Measurements from ENCODE around the gene KCTD15. TPM values are rescaled to one million over a fixed set of nuclear protein-coding genes. Genes with fewer than 3 reads are reported as not detected.
A peak's percentile ranks its signal among the peaks of the same experiment; 100 is the strongest.

KCTD15 gene
- total RNA-seq, 1 donor from 2014 or later: 61.3 TPM

DNA sequence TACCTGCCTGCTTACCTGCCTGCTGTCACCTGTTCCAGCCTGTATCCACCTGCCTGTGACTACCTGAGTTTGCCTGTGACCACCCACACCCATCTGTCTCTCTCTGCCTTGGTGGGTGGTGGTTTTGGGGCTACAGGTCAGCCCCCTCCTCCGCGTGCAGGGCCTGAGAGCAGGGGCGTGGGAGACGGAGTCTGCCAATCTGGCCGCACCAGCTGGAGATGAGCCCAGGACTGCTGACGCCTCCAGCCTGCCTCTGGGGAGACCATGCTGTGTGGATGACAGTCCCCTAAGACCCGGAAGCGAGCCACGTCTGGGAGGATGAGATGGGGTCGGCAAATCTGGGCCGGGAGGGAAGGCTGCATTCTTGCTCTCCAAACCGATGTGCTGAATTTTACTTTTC, 15.9 kb upstream of the KCTD15 start:
- TF ChIP-seq, protein P1, sequence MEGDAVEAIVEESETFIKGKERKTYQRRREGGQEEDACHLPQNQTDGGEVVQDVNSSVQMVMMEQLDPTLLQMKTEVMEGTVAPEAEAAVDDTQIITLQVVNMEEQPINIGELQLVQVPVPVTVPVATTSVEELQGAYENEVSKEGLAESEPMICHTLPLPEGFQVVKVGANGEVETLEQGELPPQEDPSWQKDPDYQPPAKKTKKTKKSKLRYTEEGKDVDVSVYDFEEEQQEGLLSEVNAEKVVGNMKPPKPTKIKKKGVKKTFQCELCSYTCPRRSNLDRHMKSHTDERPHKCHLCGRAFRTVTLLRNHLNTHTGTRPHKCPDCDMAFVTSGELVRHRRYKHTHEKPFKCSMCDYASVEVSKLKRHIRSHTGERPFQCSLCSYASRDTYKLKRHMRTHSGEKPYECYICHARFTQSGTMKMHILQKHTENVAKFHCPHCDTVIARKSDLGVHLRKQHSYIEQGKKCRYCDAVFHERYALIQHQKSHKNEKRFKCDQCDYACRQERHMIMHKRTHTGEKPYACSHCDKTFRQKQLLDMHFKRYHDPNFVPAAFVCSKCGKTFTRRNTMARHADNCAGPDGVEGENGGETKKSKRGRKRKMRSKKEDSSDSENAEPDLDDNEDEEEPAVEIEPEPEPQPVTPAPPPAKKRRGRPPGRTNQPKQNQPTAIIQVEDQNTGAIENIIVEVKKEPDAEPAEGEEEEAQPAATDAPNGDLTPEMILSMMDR (IDR thresholded peaks at IDR 0.05; ENCODE audit: unreplicated experiment): no peak
- H3K27ac Mint-ChIP-seq: no peak overlapping the region
- H3K4me1 Mint-ChIP-seq (ENCODE audit: low read depth): peaks cover 9% of the 10 kb centered on the region
- DNase-seq (ENCODE audit: low spot score, unreplicated experiment): no peak
- H3K27me3 Mint-ChIP-seq: peaks cover 51% of the 10 kb centered on the region
- H3K36me3 Mint-ChIP-seq (ENCODE audit: insufficient read depth): no peaks in the 10 kb centered on the region
- no peaks in the 10 kb centered on the region for H3K9me3 Mint-ChIP-seq (ENCODE audit: low read depth)
- no peak overlapping the region for H3K4me3 Mint-ChIP-seq (ENCODE audit: low read depth)

DNA sequence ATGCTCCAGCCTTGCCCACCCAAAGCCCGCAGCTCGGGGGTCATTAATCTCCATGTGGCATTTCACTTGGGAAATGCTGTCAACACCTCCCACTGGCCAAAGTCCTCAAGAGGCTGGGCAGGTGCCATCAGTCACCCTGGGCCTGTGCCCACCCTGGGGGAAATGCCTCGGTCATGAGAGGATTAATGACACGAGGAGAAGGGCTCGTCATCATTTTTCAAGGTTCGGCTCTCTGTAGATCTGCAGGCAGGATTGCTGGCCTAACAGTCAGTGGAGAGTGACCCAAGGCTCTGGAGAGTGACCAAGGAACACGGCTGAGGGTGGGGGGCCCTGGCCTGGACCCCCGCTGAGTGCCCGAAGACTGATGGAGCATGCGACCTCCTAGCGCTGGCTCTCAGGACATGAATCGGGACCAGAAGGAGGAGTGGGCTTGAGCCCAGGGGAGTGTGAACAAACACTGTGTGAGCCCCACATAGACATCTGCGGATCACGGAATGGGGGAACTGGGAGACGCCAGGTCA, 15.2 kb upstream of the KCTD15 start:
- no peak overlapping the region for H3K4me3 Mint-ChIP-seq (ENCODE audit: low read depth)
- DNase-seq (ENCODE audit: low spot score, unreplicated experiment): no peak
- H3K36me3 Mint-ChIP-seq (ENCODE audit: insufficient read depth): no peaks in the 10 kb centered on the region
- peaks cover 9% of the 10 kb centered on the region for H3K4me1 Mint-ChIP-seq (ENCODE audit: low read depth)
- no peaks in the 10 kb centered on the region for H3K9me3 Mint-ChIP-seq (ENCODE audit: low read depth)
- peak overlapping the region; percentile 68 for H3K27ac Mint-ChIP-seq
- peaks cover 50% of the 10 kb centered on the region for H3K27me3 Mint-ChIP-seq
- TF ChIP-seq, protein P1 (IDR thresholded peaks at IDR 0.05; ENCODE audit: unreplicated experiment): no peak

DNA sequence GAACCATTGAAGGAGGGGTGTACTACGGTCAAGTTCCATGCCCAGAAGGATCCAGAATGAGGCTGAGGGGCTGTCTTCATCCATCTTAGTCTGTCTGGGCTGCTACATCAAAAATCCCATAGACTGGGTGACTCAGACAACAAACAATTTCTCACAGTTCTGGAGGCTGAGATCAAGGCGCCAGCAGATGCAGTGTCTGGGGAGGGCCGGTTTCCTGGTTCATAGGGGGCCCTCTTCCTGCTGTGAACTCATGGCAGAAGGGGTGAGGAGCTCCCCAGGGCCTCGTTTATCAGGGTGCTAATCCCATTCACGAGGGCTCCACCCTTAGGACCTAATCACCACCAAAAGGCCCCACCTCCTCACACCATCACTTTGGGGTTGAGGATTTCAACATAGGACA, 14.7 kb upstream of the KCTD15 start:
- peaks cover 50% of the 10 kb centered on the region for H3K27me3 Mint-ChIP-seq
- peak overlapping the region; percentile 68 for H3K27ac Mint-ChIP-seq
- DNase-seq (ENCODE audit: low spot score, unreplicated experiment): no peak

DNA sequence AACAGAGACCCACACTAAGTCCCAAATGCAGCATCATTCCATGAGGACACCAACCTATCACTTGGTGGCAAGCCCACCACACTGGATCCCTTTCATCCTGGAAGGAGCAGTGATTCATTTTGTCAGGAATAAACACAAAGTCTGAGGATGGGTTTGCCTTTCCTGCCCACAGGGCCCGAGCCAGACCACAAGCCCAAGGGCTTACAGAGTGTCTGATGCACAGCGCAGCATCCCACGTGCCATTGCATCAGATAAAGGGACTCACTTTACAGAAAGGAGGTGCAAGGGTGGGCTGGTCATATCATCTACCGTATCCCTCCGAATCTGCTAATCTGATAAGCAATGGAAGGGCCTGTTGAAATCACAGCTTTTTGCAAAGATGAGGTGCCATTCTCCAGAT, 12.2 kb upstream of the KCTD15 start:
- no peaks in the 10 kb centered on the region for H3K36me3 Mint-ChIP-seq (ENCODE audit: insufficient read depth)
- peaks cover 42% of the 10 kb centered on the region for H3K27me3 Mint-ChIP-seq
- H3K4me3 Mint-ChIP-seq (ENCODE audit: low read depth): no peak overlapping the region
- no peaks in the 10 kb centered on the region for H3K4me1 Mint-ChIP-seq (ENCODE audit: low read depth)
- H3K9me3 Mint-ChIP-seq (ENCODE audit: low read depth): no peaks in the 10 kb centered on the region
- no peak overlapping the region for H3K27ac Mint-ChIP-seq
- TF ChIP-seq, protein P1 (IDR thresholded peaks at IDR 0.05; ENCODE audit: unreplicated experiment): no peak
- DNase-seq (ENCODE audit: low spot score, unreplicated experiment): no peak

More for the DNA sequence above, 14.7 kb upstream of the KCTD15 start:
- H3K4me3 Mint-ChIP-seq (ENCODE audit: low read depth): no peak overlapping the region
- TF ChIP-seq, protein P1 (IDR thresholded peaks at IDR 0.05; ENCODE audit: unreplicated experiment): no peak
- no peaks in the 10 kb centered on the region for H3K9me3 Mint-ChIP-seq (ENCODE audit: low read depth)
- peaks cover 9% of the 10 kb centered on the region for H3K4me1 Mint-ChIP-seq (ENCODE audit: low read depth)
- no peaks in the 10 kb centered on the region for H3K36me3 Mint-ChIP-seq (ENCODE audit: insufficient read depth)

DNA sequence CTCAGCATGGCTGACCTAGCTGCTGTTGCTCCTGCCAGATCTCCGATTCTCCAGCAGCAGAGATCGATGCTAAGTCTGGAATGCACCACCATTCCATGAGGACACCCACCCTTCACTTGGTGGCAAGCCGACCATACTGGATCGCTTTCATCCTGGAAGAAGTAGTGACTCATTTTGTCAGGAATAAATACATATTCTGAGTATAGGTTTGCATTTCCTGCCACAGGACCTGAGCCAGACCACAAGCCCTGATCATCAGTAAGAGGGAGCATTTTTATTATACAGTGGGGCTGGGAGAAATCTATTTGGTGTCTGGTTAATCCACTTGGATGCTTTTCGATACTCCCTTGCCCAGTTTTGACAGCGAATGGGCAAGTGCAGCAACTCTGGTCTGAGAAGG, 10.9 kb upstream of the KCTD15 start:
- Mint-ChIP-seq H3K4me1 (ENCODE audit: low read depth) (no peaks in the 10 kb centered on the region), H3K36me3 (ENCODE audit: insufficient read depth) (no peaks in the 10 kb centered on the region), H3K9me3 (ENCODE audit: low read depth) (no peaks in the 10 kb centered on the region), H3K27ac (no peak overlapping the region), H3K4me3 (ENCODE audit: low read depth) (no peak overlapping the region), H3K27me3 (peaks cover 32% of the 10 kb centered on the region)
- TF ChIP-seq, protein P1 (IDR thresholded peaks at IDR 0.05; ENCODE audit: unreplicated experiment): no peak
- no peak for DNase-seq (ENCODE audit: low spot score, unreplicated experiment)

Data from progenitor cell of endocrine pancreas (in vitro differentiated cells).